Fibroblast of lung (primary cell): Measurements from ENCODE around the gene DNAJB6.

Source experiments
- CTCF ChIP-seq, 2 donors: IDR thresholded peaks in 1 of 2; conservative IDR thresholded peaks in 1 of 2; 1 replicate in 1 of 2; 2 replicates in 1 of 2; pipeline ENCODE4 v1.5.1; 2011 to 2012; ENCODE audit warnings: low read length in 2 of 2, control low read depth in 1 of 2, inconsistent platforms in 1 of 2, low read depth in 1 of 2, mild to moderate bottlenecking in 1 of 2
- EZH2 ChIP-seq: IDR thresholded peaks from 2 replicates; pipeline ENCODE4 v1.5.1; 2012; ENCODE audit warnings: low read length, control low read depth, mild to moderate bottlenecking; ENCODE audit errors: missing control alignments

- TF ChIP-seq CTCF (conservative IDR thresholded peaks at IDR 0.05 in 1 of 2, IDR thresholded peaks at IDR 0.05 in 1 of 2; ENCODE audit: low read depth in 1 of 2, low read length in 2 of 2), result no peak
- TF ChIP-seq EZH2, result no peak
These were observed 78.7 kb downstream of the DNAJB6 start for GRCh38 chr7:157415486-157415885.
